NCI-H2227 (cell line): Measurements from ENCODE around the gene TMEM151B.

Source experiments
- DNase-seq: peaks from one replicate; lab custom pipeline; 2025; ENCODE audit not compliant: unreplicated experiment; lab: John Stamatoyannopoulos, UW

The TMEM151B gene

DNA sequence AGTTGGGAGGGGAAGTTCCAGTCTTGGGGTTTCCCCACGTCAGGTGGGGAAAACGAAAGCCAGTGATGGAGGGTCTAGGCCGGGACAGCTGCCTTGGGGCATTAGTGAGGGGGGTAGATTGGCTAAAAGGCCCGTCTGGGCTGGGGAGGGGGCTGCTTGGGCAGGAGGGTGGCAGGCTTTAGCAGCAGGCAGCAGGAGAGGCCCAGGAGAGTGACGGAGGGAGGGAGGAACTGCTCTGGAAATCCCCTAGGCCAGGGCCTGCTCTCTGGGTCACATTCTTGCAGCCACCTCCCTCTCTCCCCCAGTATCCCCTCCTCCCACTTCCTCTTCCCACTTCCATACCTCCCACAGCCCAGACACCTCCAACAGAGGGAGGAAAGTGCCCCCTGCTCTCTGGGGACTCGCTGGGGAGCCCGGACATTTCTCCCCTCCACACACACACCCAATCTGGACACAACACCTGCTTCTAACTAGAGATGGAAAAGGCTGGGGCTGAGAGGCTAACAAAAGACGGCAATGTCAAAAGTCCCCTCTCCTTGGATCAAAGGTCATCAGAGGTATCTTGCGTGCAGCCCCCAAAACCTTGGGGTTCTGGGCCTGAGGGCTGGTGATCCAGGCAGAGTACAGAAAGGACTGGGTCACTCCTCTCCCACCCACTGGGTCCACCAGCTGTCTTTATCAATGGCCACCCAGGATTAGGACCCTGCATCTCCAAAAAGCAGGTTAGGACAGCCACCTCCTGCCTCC is 6.7 kb upstream of the TMEM151B start:
- DNase-seq, result no peak

DNA sequence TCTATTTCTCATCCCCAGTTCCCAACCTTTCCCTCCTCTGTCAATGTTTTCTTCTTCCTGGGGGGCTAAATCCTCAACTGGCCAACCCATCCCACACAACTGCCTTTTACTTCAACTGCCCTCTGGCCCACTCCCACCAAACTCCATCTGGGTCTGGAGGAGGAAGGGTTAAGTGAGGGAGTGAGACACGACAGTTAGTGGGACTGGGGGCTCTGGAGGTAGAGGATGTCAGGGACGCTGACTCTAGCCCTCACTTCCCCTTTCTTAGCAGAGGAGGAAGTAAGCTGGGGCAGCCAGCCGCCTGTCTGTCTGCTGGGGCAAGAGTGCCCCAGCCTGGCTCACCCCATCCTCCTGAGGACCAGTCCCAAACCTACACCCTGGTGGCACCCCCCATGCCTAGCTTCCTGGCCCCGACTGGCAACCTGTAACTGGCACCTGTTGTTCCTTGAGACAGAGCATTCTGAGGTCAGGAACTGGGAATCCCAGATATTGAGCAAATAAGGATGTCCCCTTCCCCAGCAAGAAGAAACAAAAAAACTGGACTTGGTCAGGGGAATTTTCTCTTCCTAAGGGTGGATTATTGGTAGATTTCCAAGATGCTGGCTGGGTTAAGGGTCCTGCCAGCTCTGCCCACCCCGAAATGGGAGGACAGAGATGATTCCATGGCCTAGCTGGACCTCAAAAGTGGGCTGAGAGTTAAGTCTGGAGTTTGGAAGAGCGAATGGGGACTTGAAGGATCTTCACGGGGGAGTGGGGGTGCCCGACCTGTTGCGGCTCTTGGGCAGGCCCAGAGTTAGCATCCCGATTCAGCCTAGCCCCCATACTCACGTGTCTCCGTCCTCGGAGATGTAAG is 5.9 kb upstream of the TMEM151B start:
- DNase-seq, result no peak

DNA sequence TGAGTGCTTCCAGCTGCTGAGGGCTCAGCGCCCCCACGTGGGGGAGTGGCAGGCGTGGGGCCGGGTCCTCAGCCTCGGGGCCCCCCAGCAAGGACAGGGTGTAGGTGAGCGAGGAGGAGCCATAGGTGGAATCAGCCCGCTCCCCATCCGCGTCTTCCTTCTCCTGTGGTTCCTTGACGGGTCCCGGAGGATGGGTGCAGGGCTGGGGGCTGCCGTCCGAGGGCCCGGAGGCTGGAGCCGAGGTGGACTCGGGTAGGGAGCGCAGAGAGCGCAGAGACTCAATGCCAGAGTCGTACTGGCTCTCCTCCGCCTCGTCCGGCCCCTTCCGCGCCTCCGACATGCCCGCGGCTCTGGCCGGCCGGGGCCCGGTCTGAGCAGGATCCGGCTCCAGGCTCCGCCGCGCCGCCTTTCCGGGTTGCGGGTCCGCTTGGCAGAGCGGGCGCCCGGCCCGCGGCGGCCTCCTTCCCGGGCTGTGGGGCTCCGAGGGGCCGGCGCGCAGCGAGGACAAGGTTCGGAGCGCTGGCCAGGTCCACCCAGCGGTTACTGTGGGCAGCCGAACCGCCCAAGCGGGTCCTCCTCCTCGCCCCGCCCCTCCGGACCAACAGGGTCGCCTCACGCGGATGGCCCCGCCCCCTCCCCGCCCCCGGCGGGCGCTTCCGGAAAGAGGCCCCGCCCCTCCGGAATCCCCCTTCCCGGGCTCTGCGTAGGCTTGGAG is 5.1 kb upstream of the TMEM151B start, which contains the start of gene NFKBIE:
Gene NFKBIE (minus strand): TSS at position 545 of the 715 bp plus-strand sequence. CDS start 205 bp downstream, at position 340.
- peak; percentile 89 for DNase-seq

DNA sequence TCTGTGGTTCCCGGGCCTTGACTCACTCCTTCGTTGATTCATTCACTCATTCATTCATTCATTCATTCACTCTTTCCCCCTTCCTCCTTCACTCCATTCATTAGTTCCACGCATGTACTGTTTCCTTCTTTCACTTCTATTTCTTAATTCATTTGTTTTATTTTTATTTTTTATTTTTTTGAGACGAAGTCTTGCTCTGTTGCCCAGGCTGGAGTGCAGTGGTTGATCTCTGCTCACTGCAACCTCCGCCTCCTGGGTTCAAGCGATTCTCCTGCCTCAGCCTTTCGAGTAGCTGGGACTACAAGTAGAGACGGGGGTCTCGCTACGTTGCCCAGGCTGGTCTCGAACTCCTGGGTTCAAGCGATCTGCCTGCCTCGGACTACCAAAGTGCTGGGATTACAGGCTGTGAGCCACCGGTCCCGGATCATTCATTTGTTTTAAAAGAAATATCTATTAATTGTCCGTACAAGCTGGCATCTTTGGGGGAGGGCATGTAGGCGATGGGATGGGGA is 4.5 kb upstream of the TMEM151B start:
- DNase-seq, result no peak

DNA sequence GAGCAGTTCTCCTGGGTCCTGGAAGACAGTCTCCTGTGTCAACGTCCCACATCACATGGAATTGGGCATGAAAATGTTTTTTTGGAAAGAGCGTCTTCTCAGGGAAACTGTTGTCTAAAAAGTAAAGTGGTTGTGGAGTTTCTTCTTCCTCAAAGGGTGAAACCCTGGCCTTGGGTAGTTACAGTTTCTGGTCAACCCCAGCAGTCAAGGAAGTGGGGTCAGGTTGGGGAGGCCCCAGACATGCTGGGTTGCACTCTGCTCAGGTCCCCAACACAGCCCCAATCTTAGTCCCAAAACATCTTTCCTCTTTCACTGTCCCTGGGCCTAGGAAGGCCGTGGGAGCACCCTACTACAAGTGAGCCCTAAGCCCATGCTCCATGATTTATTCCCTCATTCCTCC is 3.9 kb upstream of the TMEM151B start:
- DNase-seq, result no peak

DNA sequence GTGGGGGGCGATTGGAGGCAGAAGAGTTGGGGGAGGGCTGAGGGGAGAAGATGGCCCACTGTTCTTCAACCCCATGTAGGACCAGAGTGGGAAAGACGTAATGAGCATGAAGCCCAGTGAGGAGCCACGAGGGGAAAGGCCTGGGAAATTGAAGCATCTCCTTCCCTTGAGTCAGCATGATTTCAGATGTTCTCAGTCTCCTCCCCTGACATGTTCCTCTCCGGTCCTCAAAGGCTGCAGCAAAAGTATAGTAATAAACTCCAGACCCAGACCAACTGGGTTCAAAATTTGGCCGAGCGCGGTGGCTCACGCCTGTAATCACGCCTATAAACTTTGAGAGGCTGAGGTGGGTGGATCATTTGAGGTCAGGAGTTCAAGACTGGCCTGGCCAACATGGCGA is 3.0 kb upstream of the TMEM151B start:
- no peak for DNase-seq

DNA sequence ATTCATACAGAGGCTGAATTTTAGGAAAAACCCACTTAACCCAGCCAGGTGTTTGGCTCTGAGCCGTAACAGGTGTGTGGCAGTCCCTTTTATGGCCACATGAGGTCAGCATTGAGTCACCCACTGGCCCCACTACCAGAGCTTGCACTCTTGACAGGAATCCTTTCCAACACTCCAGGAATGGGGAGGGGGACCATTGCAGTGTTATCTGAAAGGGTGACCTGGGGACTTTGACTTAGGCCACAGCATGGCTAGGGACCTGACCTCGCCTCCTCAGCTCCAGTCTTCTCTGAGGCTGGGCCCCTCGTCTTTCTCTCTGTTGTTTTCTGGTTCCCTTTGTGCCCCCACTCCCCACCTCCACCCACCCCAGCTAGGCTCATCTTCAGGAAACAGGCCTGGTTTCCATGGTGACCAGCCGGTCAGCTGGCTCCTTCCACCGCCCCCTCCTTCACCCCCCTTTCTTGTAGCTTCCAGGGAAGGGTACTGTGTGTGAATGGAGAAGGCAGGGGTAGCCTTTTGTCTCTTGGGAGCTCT is 2.1 kb upstream of the TMEM151B start:
- DNase-seq, result peak; percentile 73

DNA sequence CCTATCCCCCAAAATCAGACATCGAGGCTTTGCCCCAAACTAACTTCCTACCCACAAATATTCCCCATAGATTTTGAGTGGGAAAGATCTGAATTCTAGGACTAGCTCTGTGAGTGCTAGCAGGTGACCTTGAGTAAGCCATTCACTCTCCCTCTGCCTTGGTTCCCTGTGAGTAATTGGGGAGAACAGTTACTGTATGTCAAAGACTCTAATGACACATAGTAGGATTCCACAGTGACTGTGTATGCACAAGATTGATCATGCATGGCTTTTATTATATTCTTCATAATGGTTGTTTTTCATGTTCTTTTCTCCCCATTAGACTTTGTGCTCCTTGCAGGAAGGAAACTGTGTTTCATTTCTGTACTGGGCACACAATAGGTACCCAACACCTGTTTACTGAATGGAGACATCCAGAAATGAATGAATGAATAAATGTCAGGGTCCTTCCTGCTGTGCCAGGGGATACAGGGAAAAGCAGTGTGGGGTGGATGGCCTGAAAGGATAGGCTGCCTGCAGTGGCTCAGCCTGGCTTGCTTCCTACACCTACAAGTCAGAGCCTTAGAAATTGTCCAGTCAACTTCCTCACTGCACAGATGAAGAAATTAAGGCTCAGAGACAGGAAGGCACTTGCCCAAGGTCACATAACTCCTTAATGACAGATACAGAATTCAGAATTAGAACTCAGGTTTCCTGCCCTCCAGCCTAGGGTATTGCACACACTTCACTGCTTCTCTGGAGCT is 901 bp upstream of the TMEM151B start:
- no peak for DNase-seq

DNA sequence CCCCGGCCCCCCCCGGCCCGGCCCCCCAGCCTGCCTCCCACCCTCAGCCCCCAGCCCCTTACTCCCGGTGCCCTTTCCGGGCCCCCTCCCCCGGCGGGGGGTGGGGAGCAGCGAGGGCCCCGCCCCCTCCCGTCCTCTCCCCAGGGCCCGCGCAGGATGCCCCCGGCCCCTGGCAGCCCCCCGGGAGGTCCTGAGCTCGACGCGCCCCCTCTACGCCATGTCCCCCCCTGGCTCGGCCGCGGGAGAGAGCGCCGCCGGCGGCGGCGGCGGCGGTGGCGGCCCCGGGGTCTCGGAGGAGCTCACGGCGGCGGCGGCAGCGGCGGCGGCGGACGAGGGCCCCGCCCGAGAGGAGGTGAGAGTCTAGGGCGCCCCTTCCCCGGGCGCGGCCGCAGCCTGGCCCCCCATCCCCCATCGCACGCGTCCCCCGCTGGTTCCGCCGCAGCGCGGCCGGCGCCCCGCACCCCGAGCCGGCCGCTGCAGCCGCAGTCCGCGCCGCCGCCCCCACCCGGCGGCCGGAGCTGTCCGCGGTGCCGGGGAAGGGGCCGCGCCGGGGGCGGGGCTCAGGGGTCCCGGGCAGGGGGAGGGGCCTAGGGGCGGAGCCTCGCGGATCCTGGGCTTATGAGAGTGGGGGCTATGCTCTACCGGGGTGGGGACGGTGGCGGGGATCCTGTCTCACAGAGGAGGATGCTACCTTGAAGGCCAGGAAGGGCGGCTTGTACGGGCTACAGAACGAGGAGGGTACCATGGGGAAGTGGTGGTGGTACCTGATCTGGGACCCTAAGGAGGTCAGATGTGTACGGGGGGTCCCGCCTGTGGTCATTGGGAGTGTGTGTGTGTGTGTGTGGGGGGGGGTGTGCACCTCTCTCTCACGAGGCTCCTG is 516 bp downstream of the TMEM151B start:
- peak; percentile 80 for DNase-seq

DNA sequence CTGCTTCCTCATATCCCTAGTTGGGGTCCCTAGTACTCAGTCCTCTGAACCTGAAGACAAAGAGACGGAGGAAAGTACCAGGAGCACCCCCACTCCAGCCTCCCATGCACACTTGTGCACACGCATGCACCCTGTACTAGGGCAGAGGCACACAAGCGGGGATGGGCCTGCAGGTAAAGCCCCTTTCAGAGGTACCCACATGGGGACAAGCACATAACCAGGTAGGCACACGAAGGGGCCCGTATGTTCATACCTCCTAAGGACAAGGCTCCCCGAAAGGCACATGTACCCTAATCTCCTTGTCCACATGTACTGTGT is 1.1 kb downstream of the TMEM151B start:
- DNase-seq, result no peak

DNA sequence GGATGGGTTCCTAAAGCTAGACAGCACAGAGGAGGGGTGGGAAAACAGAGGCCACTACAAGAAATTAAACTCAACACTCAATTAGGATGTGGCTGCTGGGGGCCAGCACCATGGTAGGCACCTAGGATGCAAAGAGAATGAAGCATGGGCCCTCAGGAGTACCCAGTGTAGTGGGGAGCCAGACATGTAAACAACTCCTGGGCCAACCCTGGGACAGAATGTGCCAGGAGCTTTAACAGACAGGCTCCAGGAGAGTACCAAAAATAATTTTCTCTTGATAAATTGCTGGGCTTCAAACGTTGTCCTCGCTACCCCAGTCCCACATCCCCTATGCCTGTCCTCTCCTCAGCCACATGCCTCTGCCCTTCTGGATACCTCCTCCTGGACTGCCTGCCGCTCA is 1.7 kb downstream of the TMEM151B start:
- DNase-seq, result no peak

DNA sequence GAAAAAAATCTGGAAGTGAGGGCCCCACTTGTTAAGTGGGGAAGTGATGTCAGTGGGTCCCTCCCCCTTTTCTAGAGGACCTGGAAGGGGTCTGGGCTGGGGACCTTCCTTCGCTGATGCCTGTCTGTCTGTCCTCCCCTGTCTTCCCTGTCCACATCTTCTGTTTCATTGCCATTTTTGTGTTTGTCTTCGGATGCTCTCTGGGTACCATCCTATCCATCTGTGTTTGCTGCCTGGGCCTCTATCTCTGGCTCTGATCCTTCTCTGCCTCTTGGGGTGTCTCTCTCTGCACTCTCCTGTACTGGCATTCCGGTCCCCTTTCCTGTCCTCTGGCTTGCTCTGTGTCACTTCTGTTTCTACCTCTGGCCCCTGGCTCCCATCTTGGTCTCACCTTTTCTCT is 2.3 kb downstream of the TMEM151B start:
- no peak for DNase-seq

DNA sequence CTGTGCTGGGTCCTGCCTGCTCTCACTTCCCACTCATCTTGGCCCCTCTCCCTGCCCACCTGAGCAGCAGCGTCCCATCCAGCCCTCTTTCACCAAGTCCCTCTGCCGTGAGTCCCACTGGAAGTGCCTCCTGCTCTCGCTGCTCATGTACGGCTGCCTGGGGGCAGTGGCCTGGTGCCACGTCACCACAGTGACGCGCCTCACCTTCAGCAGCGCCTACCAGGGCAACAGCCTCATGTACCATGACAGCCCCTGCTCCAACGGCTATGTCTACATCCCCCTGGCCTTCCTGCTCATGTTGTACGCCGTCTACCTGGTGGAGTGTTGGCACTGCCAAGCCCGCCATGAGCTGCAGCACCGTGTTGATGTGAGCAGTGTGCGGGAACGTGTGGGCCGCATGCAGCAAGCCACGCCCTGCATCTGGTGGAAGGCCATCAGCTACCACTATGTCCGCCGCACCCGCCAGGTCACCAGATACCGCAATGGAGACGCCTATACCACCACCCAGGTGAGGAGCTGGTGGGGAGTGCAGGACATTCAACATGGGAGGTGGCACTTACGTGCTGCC is 2.8 kb downstream of the TMEM151B start:
- no peak for DNase-seq

DNA sequence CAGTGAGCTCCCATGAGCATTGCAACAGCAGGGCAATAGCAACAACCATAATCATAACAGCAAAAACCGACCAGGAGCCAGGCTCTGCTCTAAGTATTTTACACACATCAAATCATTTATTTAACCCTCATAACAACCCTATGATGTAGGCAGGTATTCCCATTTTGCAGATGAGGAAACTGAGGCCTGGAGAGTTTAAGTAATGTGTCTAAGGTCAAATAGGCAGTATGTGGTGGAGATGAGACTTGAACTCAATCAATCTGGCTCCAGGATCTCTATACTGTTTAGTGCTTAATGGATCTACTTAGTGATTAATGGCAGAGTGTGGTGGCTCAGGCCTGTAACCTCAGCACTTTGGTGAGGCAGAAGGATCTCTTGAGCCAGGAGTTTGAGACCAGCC is 3.4 kb downstream of the TMEM151B start:
- no peak for DNase-seq

DNA sequence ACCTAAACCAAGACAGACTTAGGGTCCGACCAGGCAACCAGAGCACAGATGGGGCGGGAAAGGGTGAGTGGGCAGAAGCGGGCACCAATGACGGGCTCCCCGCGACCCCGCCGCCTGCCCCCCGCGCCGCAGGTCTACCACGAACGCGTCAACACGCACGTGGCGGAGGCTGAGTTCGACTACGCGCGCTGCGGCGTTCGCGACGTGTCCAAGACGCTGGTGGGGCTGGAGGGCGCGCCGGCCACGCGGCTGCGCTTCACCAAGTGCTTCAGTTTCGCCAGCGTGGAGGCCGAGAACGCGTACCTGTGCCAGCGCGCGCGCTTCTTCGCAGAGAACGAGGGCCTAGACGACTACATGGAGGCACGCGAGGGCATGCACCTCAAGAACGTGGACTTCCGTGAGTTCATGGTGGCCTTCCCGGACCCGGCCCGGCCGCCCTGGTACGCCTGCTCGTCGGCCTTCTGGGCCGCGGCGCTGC is 5.1 kb downstream of the TMEM151B start:
- no peak for DNase-seq

DNA sequence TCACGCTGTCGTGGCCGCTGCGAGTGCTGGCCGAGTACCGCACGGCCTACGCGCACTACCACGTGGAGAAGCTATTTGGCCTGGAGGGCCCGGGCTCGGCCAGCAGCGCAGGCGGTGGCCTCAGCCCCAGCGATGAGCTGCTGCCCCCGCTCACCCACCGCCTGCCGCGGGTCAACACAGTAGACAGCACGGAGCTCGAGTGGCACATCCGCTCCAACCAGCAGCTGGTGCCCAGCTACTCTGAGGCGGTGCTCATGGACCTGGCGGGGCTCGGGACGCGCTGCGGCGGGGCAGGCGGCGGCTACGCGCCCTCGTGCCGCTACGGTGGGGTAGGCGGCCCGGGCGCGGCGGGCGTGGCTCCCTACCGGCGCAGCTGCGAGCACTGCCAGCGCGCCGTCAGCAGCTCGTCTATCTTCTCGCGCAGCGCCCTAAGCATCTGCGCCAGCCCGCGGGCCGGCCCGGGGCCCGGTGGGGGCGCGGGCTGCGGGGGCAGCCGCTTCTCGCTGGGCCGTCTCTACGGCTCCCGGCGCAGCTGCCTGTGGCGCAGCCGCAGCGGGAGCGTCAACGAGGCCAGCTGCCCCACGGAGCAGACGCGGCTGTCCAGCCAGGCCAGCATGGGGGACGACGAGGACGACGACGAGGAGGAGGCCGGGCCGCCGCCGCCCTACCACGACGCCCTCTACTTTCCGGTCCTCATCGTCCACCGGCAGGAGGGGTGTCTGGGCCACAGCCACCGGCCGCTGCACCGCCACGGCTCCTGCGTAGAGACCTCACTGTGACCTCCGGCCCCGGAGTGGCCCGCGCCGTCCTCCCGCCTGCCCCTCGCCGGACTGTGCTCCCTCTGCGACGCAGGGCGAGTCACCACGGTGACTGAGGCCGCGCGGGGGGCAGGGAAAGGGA is 5.7 kb downstream of the TMEM151B start:
- no peak for DNase-seq

DNA sequence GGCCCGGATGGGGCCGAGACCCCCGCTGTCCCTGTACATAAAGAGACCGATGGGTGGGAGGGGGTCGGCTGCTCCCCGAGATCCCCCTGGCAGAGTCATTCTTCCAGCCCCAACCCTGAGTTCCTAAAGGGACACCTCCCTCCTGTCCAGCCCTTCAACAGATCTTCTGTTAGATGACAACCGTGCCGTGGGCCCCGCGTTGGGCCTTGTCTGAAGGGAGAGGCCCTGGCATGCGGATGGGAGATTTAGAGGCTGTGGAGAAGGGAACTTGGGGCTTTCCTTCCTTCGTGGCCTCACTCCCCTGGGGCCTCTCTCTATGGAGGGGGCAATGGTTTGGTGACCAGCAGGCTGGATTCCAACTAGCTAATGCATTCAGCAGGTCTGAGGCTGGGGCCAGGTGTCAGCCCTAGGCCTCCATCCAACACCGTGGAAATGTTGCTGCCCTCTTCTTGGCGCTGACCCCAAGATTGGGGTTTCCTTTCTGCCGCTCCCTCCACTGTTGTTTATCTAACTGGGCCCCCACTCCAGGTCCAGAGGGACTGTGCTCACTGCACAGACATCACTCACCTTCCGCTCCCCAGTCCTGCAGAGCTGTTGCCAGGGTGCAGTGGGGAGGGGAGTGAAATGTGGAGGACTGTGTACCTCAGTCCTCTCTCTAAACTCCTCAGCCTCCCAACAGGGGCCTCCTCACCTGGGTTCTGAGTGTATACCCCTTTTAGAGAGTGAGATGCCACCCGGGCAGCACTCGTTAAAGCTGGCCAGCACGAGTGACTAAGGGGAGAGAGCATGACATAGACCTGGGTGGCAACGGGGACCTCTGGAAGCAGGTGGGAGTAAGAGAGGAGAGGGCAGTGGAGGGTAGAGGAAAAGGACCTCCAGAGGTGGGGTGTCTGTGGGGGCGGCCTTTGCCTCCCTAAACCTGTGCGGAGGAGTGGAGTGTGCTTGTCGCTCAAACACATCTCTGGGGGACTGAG is 6.7 kb downstream of the TMEM151B start:
- DNase-seq, result no peak
